ENCODE results near the gene TAF1L.

DNA sequence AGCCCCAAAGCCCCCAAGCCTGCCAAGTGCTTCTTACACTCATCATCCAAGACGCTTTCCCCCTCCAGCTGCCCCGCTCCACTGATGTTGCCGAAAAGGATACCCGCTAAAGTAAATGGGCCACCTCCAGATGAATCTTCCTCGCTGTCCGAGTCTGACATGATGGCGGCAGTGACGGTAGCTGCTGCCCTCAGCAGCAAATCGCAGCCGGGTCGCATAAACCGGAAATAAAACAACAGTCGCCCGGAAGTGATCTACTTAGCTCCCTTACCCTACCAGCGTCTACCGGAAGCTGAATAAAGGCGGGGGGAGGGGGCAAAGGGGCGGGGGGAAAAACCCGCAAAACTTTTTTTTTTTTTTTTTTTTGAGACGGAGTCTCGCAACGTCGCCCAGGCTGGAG is at the start of gene TAF1L:
- TF ChIP-seq, protein P1, sequence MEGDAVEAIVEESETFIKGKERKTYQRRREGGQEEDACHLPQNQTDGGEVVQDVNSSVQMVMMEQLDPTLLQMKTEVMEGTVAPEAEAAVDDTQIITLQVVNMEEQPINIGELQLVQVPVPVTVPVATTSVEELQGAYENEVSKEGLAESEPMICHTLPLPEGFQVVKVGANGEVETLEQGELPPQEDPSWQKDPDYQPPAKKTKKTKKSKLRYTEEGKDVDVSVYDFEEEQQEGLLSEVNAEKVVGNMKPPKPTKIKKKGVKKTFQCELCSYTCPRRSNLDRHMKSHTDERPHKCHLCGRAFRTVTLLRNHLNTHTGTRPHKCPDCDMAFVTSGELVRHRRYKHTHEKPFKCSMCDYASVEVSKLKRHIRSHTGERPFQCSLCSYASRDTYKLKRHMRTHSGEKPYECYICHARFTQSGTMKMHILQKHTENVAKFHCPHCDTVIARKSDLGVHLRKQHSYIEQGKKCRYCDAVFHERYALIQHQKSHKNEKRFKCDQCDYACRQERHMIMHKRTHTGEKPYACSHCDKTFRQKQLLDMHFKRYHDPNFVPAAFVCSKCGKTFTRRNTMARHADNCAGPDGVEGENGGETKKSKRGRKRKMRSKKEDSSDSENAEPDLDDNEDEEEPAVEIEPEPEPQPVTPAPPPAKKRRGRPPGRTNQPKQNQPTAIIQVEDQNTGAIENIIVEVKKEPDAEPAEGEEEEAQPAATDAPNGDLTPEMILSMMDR (IDR thresholded peaks at IDR 0.05) = no peak
- TF ChIP-seq POLR2A (IDR thresholded peaks at IDR 0.05) = no peak
